Suprapubic skin (tissue), 3 donors: ENCODE results near the gene GAPDHS.

Experiments
- CTCF ChIP-seq, 2 donors: fragments of 200-600 bp in 1 of 2; fragments of 450-650 bp in 1 of 2; sonication (generic) in 1 of 2; IDR thresholded peaks; one replicate each; pipeline ENCODE4 v1.5.1; 2016 to 2019; ENCODE audit warnings: antibody characterized with exemption in 2 of 2, mild to moderate bottlenecking in 1 of 2, moderate library complexity in 1 of 2
- POLR2A ChIP-seq, 2 donors: fragments of 450-650 bp; IDR thresholded peaks; one replicate each; pipeline ENCODE4 v1.6.1; 2017; ENCODE audit warnings: antibody characterized with exemption in 2 of 2, mild to moderate bottlenecking in 2 of 2, moderate library complexity in 2 of 2

DNA sequence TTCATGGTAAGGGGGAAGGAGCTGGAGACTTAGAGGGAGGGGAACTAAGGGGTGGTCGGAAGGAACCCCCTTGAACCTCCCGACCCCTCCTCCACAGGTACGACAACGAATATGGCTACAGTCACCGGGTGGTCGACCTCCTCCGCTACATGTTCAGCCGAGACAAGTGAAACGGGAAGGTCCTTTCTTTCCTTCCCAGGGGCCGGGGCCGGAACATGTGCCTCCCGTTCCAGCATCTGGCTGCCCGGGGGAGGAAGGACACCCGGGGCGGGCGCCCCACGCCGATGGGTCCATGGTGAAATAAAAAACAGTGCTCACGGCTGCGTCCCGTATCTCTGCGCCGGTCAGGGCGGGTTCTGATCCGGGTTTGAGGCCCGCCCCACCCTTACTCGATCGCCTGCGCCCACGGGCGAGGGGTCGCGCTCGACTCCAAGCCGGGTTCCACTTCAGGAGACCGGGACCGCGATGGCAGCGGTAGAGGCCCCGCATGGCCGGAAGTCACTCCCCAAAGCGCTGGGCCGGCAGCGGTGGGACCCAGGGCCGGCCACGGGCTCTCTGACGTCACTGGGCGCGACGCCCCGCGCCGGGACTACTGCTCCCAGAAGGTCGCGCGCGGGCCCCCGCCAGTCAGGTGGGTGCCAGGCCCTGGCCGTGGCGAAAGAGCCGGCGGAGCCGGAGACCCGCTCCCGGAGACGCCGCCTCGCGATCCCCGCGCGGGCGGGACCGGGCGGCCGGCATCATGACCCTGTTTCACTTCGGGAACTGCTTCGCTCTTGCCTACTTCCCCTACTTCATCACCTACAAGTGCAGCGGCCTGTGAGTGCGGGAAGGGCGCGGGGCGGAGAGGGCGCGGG is 12.0 kb downstream of the GAPDHS start, which contains the start of gene TMEM147:
- TF ChIP-seq CTCF (IDR thresholded peaks at IDR 0.05): no peak
- no peak for TF ChIP-seq POLR2A (IDR thresholded peaks at IDR 0.05)
